GM18867 (cell line): ENCODE data around the gene TAC4.
"Not testable (repeated sequence)": the region's sequence is repeated elsewhere in the genome, so short reads cannot be mapped to it uniquely, and the experiment has no call there.

ENCODE experiments used
- ATAC-seq: cut with Tn5 transposase; IDR thresholded peaks from one replicate; pipeline ENCODE4 v1.9.1; 2021; ENCODE audit warnings: mild to moderate bottlenecking, moderate library complexity; ENCODE audit not compliant: unreplicated experiment

The TAC4 gene

DNA sequence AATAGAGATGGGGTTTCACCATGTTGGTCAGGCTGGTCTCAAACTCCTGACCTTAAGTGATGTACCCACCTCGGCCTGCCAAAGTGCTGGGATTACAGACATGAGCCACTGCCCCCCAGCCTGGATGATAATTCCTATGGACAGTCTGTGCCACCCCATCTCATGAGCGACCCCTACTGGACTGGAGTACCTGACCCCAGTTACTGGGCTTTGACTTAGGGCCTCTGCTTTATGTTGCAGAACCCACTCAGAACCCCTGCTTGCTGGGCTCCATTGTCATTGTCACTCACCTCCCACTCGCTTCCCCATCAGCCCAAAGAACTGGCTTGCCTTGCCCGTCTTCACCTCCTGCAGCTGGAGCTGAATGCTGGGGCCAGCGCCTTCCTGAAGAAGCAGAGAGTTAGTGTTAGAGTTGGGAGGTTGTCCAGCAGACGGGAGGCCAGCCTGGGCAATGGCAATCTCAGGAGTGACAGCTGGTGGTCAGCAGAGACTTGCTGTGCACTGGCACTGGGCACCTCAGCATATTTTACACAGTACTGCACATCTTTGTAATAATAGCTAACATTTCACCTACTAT is 4.0 kb downstream of the TAC4 start:
- ATAC-seq = no peak

- no peak for ATAC-seq
These were observed 5.0 kb downstream of the TAC4 start for GRCh38 chr17:49842846-49843245.

GRCh38 chr17:49842371-49842770 is 5.5 kb downstream of the TAC4 start:
- no peak for ATAC-seq

DNA sequence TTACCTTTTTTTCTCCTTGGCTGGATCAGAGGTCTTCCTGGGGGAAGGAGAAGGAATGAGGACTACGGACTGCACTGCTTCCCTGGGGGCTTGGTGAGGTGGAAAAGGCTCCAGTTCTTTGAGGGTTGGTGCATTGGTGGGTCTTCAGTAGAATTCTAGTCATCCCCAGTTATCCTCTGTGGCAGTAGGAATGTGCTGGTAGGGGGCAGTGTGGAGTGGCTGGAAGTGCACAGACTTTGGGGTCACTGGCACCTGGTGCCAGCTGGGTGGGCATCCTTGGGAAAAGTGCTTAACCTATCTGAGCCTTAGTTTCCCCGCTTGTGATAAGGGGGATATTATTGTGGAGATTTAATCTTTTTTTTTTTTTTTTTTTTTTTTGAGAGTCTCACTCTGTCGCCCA is 6.3 kb downstream of the TAC4 start:
- no peak for ATAC-seq

GRCh38 chr17:49839455-49839854 is 8.4 kb downstream of the TAC4 start:
- no peak for ATAC-seq

DNA sequence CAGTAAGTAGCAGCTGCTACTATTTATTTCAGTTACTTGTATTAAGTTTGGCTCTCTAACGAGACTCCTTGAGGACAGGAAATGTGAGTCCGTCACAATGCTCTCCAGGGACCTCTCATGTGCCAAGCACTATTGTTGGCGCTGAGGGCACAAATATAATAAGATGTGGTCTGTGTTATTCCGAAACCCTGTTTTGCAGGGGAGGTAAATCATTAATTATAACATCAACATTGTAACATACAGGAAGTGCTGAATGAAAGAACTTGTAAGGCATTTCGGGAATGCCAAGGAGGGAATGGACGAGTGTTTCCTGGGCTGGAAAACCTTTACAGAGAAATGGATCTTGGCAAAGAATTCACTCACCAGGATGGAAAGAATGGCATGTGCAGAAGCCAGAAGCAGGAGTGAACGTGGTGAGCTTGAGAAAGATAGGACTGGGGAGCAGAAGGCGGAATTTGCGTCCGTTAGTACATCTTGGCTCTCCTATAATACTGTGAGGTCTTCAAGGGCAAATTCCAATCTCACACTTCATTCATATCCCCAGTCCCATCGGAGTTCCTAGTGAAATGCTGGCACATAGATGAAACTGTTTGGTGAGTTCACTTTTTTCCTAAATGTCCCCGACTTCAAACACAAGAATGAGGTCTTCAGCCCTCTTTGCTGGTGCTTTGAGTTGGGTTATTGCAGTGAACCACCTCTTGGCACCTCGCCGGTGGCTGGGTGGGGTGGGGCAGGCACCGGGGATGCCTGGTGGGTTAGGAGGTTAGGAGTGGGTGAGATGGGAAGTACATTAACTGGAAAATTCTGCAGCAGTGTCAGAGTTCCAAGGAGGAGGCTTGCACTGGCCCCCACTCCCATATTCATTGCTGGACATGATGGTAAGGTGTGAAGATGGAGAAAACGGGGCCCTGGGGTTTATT is 11.5 kb downstream of the TAC4 start:
- no peak for ATAC-seq

DNA sequence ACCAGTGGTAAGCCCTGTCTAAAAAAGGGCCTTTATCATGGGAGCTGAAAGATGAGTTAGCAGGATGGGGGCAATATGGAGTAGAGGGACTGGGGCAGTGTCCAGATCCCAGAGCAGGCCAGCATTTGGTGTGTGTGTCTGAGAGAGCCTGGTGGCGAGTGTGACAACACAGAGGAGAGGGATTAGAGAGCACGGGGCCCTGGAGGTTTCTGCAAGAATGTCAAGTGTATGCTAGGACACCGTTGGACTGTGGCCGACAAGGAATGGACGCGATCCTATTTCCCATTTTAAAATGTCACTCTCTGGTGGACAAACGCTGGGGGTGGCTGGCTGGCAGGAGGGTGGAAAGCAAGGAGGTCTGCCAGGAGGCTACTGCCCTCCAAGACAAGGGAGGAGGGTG is 12.4 kb downstream of the TAC4 start:
- no peak for ATAC-seq

GRCh38 chr17:49834118-49834743 is 13.6 kb downstream of the TAC4 start:
- ATAC-seq = no peak

DNA sequence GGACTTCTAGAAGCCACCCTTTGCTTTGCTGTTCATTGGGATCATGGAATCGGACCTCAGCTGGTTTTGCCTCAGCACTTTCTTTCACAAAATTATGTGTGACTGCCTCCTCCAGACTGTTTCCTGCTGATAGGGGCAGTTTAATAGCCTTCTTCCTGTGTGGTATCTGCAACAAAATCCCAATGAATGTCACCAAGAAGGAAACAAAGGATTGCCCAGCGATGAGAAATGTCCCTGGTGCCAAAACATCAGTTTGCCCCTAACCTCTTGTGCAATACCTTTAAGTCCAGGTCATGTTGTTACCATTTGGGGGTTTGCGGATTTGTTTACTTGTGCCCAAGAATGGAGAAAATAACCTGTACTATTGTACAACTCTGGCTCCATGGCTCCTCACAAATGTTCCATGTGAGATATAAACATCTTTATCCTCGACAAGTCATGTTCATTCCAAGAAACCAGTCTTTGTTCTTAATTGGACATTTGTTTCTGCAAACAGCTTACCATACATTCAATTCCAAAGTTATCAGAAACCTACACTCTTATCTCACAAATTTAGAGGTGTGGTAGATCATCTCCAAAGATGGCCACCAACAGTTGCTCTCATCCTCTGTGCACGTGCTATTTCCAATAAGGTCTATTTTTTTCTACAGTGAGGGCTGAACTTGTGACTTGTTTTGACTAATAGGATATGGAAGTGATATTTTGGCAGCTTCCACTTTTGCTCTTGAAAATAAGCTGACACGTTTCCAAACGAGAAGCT is 14.8 kb downstream of the TAC4 start:
- no peak for ATAC-seq

DNA sequence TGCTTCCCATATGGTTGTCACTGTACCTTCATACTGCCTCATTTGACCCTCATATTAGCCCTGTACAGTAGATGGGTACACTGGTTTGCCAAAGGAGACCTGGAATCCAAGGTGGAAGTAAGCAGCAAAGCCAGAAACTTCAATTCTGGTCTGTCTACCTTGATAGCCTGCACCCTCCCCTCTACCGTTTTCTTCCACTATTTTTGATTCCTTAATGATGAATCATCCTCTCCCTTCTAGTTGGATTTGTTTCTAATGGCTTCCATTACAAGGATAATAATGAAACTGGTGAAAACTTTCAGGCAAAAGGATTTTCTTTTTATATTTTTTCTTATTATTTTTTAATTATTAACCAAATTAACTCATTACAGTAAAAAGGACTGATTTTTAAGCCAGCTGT is 17.3 kb downstream of the TAC4 start:
- no peak for ATAC-seq

DNA sequence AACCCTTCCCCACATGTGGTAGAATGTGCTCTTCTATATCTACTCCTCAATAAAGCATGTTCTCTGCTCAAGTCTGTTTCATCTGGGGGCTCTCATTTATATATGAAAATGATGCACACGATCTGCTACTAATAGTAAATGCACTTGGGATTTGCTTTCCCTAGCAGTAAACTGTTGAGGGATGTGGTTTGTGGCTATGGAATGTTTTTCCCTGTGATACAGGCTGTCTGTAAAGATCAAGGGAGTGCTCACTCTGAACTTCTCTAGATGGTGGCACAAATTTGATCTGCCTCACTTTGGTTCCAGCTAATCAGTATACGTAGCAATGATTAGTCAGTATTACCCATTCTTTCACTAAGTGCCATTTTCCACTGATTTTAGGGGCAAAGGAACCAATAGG is 18.8 kb downstream of the TAC4 start:
- ATAC-seq = no peak

DNA sequence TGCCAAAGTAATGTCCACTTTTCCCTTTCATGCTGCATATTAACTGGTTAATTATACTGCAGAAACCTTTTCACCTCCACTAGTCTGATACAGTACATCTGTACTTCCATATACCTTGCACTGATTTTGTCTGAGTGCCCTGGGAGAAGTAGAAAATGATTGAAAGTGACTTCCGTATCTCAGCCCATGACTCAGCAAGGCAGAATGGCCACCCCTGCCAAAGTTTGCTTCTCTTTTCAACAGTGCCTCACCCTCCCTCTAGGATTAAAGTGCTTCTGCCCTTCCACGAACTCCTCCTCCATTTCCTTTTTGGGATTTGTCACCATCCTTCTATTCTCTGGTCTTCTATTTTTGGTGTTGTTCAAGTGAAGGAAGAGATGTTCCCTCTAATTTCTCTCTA is 19.5 kb downstream of the TAC4 start:
- not testable (repeated sequence) for ATAC-seq

DNA sequence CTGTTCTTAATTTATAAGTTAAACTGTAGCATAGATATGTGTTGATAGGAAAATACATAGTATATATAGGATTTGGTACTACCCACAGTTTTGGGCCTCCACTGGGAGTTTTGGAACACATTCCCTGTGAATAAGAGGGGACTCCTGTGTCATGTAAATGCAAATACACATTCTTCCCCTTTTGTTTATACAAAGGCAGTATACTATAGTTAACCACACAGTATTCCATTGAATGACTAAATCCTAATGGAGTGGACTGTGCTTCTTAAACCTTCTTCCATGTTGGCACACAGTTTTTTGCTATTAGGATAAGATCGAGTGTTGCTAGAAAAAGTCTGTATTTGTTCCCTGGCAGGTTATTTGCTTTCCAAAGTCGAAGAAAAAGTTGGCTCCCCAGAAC is 22.2 kb downstream of the TAC4 start:
- ATAC-seq = no peak

DNA sequence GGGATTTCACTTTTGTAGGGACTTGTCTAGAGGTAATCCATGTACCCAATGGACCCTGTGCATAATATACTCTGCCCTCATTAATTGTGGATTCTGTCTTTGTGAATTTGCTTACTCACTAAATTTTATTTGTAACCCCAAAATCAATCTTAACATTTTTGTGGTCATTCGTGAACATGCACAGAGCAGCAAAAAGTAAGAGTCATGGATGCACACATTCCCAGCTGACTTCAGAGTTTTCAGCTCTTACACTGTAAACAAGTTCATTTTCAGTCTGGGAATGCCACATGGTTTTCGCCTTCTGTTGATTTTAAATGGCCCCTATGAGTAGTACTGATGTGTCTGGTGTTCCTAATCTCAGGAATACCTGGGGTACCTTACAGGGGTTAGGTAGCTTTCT is 24.3 kb downstream of the TAC4 start:
- no peak for ATAC-seq

DNA sequence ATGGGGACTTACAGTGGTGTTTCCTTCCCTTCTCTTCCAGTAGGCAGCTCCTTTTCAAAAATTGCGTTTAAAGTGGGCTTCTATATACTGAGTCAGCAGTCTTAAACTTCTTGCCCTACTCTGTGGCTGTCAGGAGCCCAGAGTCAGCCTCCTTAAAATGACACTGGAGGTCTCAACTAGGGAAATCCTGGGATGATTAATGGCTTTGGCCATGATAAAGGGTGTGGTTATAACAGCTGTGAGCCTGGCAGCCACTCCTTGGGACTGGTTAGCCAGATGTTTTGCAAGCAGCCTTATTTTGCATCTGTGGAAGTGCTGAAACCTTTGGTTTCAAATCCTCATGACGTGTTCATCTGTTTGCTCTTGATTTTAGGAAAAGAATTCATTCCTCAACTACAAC is 25.0 kb downstream of the TAC4 start:
- no peak for ATAC-seq

DNA sequence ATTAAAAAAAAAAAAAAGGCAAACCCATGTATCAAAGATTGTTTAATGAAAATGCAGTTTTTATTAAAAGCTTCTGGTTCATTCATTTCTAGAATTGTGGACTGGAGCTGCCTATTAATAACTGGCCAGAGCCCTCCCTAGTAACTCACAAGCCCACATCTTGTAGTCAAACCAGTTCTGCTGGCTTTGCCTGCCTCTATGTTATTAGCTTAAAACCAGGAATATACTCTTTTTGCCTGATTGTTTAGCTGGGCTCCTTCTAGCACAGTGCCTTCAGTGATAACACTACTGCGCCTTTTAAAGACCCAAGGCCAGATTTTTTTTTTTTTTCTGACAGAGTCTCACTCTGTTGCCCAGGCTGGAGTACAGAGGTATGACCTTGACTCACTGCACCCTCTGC is 26.0 kb downstream of the TAC4 start:
- no peak for ATAC-seq

- no peak for ATAC-seq
These were observed 26.4 kb downstream of the TAC4 start for GRCh38 chr17:49821466-49821865.

- ATAC-seq = no peak
These were observed 27.1 kb downstream of the TAC4 start for GRCh38 chr17:49820773-49821172.

DNA sequence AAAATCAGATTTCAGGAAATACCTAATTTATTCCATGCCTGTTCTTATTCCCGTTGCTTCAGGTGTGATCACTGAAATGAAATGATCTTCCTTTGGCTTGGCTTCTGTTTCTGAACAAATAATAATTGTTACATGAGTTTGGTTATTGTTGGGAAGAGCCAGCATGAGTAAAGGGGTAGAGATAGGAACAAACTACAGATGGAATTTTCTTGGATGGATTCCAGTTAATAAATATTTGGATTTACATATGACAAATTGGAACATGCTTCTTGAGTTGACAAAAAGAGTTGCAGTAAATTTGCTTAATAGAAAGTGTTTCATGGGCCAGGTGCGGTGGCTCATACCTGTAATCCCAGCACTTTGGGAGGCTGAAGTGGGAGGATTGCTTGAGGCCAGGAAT is 28.2 kb downstream of the TAC4 start:
- no peak for ATAC-seq

DNA sequence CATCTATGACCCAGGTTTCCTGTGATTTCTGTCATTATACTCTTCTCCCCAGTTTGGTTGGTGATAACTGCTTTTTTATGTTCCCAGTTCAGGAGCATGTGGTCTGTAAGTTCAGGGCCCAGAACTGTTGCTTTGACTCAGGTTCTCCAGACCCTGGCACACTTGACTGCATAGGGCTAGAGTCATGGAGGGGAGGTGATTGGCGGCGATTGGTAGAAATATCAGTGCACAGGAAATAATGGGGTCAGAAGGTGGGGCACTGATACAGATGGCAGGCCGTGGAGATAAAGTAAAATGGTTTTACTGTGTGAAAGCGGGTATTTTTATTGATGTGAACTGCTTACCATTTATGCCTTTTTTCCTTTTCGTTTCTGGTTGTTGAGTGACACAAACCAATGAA is 28.7 kb downstream of the TAC4 start:
- no peak for ATAC-seq

DNA sequence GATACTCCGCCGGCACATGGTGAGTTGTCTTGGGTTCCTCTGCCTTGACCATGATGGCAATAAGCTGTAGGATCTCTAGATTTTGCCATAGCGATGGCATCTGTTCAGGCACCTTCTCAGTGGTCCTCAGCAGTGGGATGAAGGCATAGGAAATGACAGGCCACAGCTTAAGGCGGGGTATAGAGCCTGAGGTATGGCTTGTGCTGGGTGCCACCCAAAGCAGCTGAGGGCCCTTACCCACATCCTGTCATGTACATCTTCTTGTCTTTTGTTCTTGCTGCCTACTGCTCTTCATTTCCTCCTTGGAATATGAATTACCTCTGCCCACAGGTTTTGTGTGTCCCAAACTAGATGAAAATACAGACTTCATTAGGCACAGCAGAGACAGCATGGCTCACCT is 29.9 kb downstream of the TAC4 start:
- ATAC-seq = no peak
